Fibroblast of the aortic adventitia (primary cell): ENCODE data around the gene AP3S2. TPM values are rescaled to one million over a fixed set of nuclear protein-coding genes. Genes with fewer than 3 reads are reported as not detected.

Experiments used
- DNase-seq: peaks from one replicate; pipeline ENCODE4 v3.0.0-alpha.2; 2010; ENCODE audit warnings: low read depth
- H3K4me3 ChIP-seq: 2 replicates; pipeline ENCODE4 v1.5.1; 2011; ENCODE audit warnings: low read depth, mild to moderate bottlenecking, control low read depth, low read length, moderate library complexity
- CTCF ChIP-seq: IDR thresholded peaks from 2 replicates; pipeline ENCODE4 v1.5.1; 2011; ENCODE audit warnings: mild to moderate bottlenecking, low read length, control low read depth, inconsistent platforms; ENCODE audit not compliant: insufficient read depth
- total RNA-seq: library from RNA; depleted of rRNA; stranded (reverse); fragments of >200 nt; gene quantifications from 2 replicates; pipeline ENCODE4 v1.2.3, GENCODE V29; 2012; ENCODE audit warnings: low replicate concordance

The AP3S2 gene
- total RNA-seq, 1 donor = 63.5 TPM

- TF ChIP-seq CTCF = no peak
- no peak overlapping the region for H3K4me3 ChIP-seq
- peak; percentile 84 for DNase-seq
Observed at GRCh38 chr15:89828281-89829145, 65.3 kb downstream of the AP3S2 start.

GRCh38 chr15:89827829-89828228 is 66.0 kb downstream of the AP3S2 start:
- H3K4me3 ChIP-seq = no peak overlapping the region
- no peak for TF ChIP-seq CTCF
- no peak for DNase-seq

GRCh38 chr15:89826671-89827655 is 66.8 kb downstream of the AP3S2 start:
- no peak overlapping the region for H3K4me3 ChIP-seq
- no peak for TF ChIP-seq CTCF
- DNase-seq = no peak

GRCh38 chr15:89825271-89825940 is 68.4 kb downstream of the AP3S2 start:
- TF ChIP-seq CTCF = no peak
- H3K4me3 ChIP-seq = no peak overlapping the region
- no peak for DNase-seq

GRCh38 chr15:89824607-89824867 is 69.3 kb downstream of the AP3S2 start:
- DNase-seq = no peak
- H3K4me3 ChIP-seq = no peak overlapping the region
- no peak for TF ChIP-seq CTCF

- no peak for DNase-seq
- no peak for TF ChIP-seq CTCF
- no peak overlapping the region for H3K4me3 ChIP-seq
Observed at GRCh38 chr15:89823836-89824606, 69.8 kb downstream of the AP3S2 start.
